ENCODE results near the gene GRM5. TPM values are rescaled to one million over a fixed set of nuclear protein-coding genes. Genes with fewer than 3 reads are reported as not detected.
A peak's percentile ranks its signal among the peaks of the same experiment; 100 is the strongest.

The GRM5 gene
- total RNA-seq, 1 experiment from 2014 or later: 8.3 TPM

DNA sequence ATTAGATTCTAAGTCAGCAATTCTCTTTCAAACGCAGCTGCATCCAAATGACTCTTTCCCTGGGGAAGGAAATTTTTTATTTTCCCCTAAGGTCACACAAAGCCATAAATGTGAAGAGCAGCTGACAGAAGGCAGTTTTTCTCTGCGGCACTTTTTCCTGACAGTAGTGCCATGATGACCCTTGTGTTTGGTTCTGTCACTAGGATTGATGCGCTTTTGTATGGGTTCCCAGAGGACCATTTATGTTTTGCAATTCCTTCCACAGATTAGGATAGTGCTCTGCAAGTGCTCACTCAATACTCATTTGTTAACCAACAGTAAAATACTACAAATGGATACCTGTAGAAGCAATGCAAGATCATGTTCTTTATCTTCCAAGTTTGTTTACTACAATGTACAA lies 368.6 kb downstream of the GRM5 start:
- TF ChIP-seq, protein P1, sequence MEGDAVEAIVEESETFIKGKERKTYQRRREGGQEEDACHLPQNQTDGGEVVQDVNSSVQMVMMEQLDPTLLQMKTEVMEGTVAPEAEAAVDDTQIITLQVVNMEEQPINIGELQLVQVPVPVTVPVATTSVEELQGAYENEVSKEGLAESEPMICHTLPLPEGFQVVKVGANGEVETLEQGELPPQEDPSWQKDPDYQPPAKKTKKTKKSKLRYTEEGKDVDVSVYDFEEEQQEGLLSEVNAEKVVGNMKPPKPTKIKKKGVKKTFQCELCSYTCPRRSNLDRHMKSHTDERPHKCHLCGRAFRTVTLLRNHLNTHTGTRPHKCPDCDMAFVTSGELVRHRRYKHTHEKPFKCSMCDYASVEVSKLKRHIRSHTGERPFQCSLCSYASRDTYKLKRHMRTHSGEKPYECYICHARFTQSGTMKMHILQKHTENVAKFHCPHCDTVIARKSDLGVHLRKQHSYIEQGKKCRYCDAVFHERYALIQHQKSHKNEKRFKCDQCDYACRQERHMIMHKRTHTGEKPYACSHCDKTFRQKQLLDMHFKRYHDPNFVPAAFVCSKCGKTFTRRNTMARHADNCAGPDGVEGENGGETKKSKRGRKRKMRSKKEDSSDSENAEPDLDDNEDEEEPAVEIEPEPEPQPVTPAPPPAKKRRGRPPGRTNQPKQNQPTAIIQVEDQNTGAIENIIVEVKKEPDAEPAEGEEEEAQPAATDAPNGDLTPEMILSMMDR (IDR thresholded peaks at IDR 0.05; ENCODE audit: unreplicated experiment): no peak
- intact Hi-C loops (cut with micrococcal nuclease; ENCODE audit: unreplicated experiment): no loop called here
- no TSS peak for BruUV-seq (replicated peaks)
- no peaks in the 10 kb centered on the region for H3K9me3 Mint-ChIP-seq (ENCODE audit: low read depth, unreplicated experiment)
- H3K36me3 Mint-ChIP-seq (ENCODE audit: insufficient read depth, unreplicated experiment): no peaks in the 10 kb centered on the region
- H3K4me3 Mint-ChIP-seq (ENCODE audit: low read depth, unreplicated experiment): no peak overlapping the region
- CTCF ChIA-PET: no interaction called here
- no peaks in the 10 kb centered on the region for H3K27me3 Mint-ChIP-seq (ENCODE audit: unreplicated experiment)
- H3K27ac Mint-ChIP-seq (ENCODE audit: unreplicated experiment): no peak overlapping the region
- no peak for DNase-seq
- no peaks in the 10 kb centered on the region for H3K4me1 Mint-ChIP-seq (ENCODE audit: low read depth, unreplicated experiment)

- no peaks in the 10 kb centered on the region for H3K9me3 Mint-ChIP-seq (ENCODE audit: low read depth, unreplicated experiment)
- TF ChIP-seq, protein P1 (IDR thresholded peaks at IDR 0.05; ENCODE audit: unreplicated experiment): no peak
- no peaks in the 10 kb centered on the region for H3K36me3 Mint-ChIP-seq (ENCODE audit: insufficient read depth, unreplicated experiment)
- no peak overlapping the region for H3K27ac Mint-ChIP-seq (ENCODE audit: unreplicated experiment)
- CTCF ChIA-PET: no interaction called here
- no TSS peak for BruUV-seq (replicated peaks)
- DNase-seq: no peak
- intact Hi-C loops (cut with micrococcal nuclease; ENCODE audit: unreplicated experiment): no loop called here
- H3K27me3 Mint-ChIP-seq (ENCODE audit: unreplicated experiment): no peaks in the 10 kb centered on the region
- no peaks in the 10 kb centered on the region for H3K4me1 Mint-ChIP-seq (ENCODE audit: low read depth, unreplicated experiment)
- H3K4me3 Mint-ChIP-seq (ENCODE audit: low read depth, unreplicated experiment): no peak overlapping the region
Measured at GRCh38 chr11:88695689-88696414, 369.9 kb downstream of the GRM5 start.

DNA sequence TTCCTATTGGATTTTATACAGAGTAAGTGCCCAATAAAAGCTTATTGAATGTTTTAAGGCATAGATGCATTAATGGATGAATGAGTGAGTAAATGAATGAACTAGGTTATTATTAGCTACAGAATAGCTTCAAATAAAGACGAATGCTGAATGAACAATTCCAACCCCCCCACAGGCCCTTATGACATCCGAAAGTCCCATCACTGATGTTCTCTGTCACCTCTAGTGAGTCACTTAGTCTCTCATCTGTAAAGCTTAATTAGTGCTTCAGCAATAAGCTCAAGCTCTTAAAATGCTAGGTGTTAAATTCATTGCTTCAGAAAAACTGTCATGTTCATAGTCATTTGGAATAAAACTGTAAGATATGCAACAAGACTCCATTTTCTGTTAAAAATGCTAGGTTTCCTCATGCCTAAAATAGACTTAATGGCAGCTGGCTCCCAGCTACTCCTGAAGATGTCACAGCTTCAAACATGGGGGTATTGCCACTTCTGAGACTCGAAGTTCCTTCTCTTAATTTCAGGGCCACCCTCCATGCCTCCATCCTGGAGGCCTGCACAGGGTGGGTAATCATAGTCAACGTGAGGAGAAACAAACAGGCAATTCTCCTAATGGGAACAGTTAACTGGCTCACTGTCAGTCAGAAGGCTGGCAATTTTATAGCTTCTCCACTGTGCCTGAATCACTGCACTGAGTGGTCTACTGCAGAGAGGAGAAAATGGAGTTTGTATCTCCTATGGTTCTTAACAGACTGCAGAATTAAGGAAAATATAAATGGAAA lies 373.3 kb downstream of the GRM5 start:
- Mint-ChIP-seq H3K4me3 (ENCODE audit: low read depth, unreplicated experiment) (no peak overlapping the region), H3K4me1 (ENCODE audit: low read depth, unreplicated experiment) (no peaks in the 10 kb centered on the region), H3K27me3 (ENCODE audit: unreplicated experiment) (no peaks in the 10 kb centered on the region), H3K9me3 (ENCODE audit: low read depth, unreplicated experiment) (no peaks in the 10 kb centered on the region), H3K36me3 (ENCODE audit: insufficient read depth, unreplicated experiment) (no peaks in the 10 kb centered on the region), H3K27ac (ENCODE audit: unreplicated experiment) (no peak overlapping the region)
- CTCF ChIA-PET: no interaction called here
- BruUV-seq (replicated peaks): no TSS peak
- TF ChIP-seq, protein P1 (IDR thresholded peaks at IDR 0.05; ENCODE audit: unreplicated experiment): no peak
- intact Hi-C loops (cut with micrococcal nuclease; ENCODE audit: unreplicated experiment): no loop called here
- no peak for DNase-seq

GRCh38 chr11:88689548-88690240 lies 376.1 kb downstream of the GRM5 start:
- intact Hi-C loops (cut with micrococcal nuclease; ENCODE audit: unreplicated experiment): no loop called here
- TF ChIP-seq, protein P1 (IDR thresholded peaks at IDR 0.05; ENCODE audit: unreplicated experiment): no peak
- Mint-ChIP-seq H3K4me1 (ENCODE audit: low read depth, unreplicated experiment) (no peaks in the 10 kb centered on the region), H3K27me3 (ENCODE audit: unreplicated experiment) (no peaks in the 10 kb centered on the region), H3K4me3 (ENCODE audit: low read depth, unreplicated experiment) (no peak overlapping the region), H3K27ac (ENCODE audit: unreplicated experiment) (peak overlapping the region; percentile 28), H3K36me3 (ENCODE audit: insufficient read depth, unreplicated experiment) (no peaks in the 10 kb centered on the region), H3K9me3 (ENCODE audit: low read depth, unreplicated experiment) (no peaks in the 10 kb centered on the region)
- no peak for DNase-seq
- CTCF ChIA-PET: interaction anchor here (1.3 kb wide), 1 partner anchor 10 kb away, joined by 4 read pairs; no protein-coding TSS in a partner anchor
- BruUV-seq (replicated peaks): no TSS peak

Measured in Calu3 (cell line).